HepG2 (cell line): ENCODE data around the gene RPL18. TPM values are rescaled to one million over a fixed set of nuclear protein-coding genes. Genes with fewer than 3 reads are reported as not detected.
A peak's percentile ranks its signal among the peaks of the same experiment; 100 is the strongest.

Source experiments
- HIC2 ChIP-seq: sonication (generic); formaldehyde crosslinking; IDR thresholded peaks from 2 replicates; pipeline ENCODE4 v1.9.0; 2022; ENCODE audit warnings: low read depth, missing genetic modification reagents
- HMG20A ChIP-seq: IDR thresholded peaks from 2 replicates; pipeline ENCODE4 v1.6.1; 2016; ENCODE audit warnings: borderline replicate concordance
- HNF4G ChIP-seq, 2 experiments: sonication (generic) in 1 of 2; formaldehyde crosslinking in 1 of 2; IDR thresholded peaks; 2 replicates each; pipeline versions ENCODE4 v1.4.0 to v1.6.1; 2011 to 2020; ENCODE audit warnings: borderline replicate concordance in 2 of 2, low read depth in 2 of 2, mild to moderate bottlenecking in 2 of 2, low read length in 1 of 2, missing genetic modification reagents in 1 of 2, moderate library complexity in 1 of 2
- NAIF1 ChIP-seq: sonication (generic); formaldehyde crosslinking; IDR thresholded peaks from 2 replicates; pipeline ENCODE4 v1.5.0; 2020; ENCODE audit warnings: mild to moderate bottlenecking, missing genetic modification reagents, borderline replicate concordance
- RARA ChIP-seq: IDR thresholded peaks from 2 replicates; pipeline ENCODE4 v1.6.1; 2016; ENCODE audit warnings: missing genetic modification reagents, missing compliant biosample characterization
- SMAD3 ChIP-seq: sonication (generic); formaldehyde crosslinking; IDR thresholded peaks from 2 replicates; pipeline ENCODE4 v1.4.0; 2020; ENCODE audit warnings: missing genetic modification reagents
- TEAD2 ChIP-seq: sonication (generic); formaldehyde crosslinking; IDR thresholded peaks from 2 replicates; pipeline ENCODE4 v1.9.0; 2021; ENCODE audit warnings: missing genetic modification reagents
- ZBTB7B ChIP-seq: sonication (generic); formaldehyde crosslinking; IDR thresholded peaks from 2 replicates; pipeline ENCODE4 v1.4.0; 2020; ENCODE audit warnings: missing genetic modification reagents
- ZFP36L2 ChIP-seq: sonication (generic); formaldehyde crosslinking; IDR thresholded peaks from 2 replicates; pipeline ENCODE4 v1.4.0; 2020; ENCODE audit warnings: missing genetic modification reagents
- ZNF260 ChIP-seq: sonication (generic); formaldehyde crosslinking; IDR thresholded peaks from 2 replicates; pipeline ENCODE4 v1.4.0; 2020; ENCODE audit warnings: missing genetic modification reagents, low read depth, mild to moderate bottlenecking, borderline replicate concordance
- ZNF30 ChIP-seq: sonication (generic); formaldehyde crosslinking; IDR thresholded peaks from 2 replicates; pipeline ENCODE4 v1.5.0; 2020; ENCODE audit warnings: mild to moderate bottlenecking, missing genetic modification reagents
- ZNF598 ChIP-seq: sonication (generic); formaldehyde crosslinking; IDR thresholded peaks from 2 replicates; pipeline ENCODE4 v1.5.1; 2020; ENCODE audit warnings: mild to moderate bottlenecking, missing genetic modification reagents, borderline replicate concordance
- ZNF788 ChIP-seq: sonication (generic); formaldehyde crosslinking; IDR thresholded peaks from 2 replicates; pipeline ENCODE4 v1.5.0; 2020; ENCODE audit warnings: mild to moderate bottlenecking, missing genetic modification reagents, borderline replicate concordance
- ZSCAN25 ChIP-seq: sonication (generic); formaldehyde crosslinking; IDR thresholded peaks from 2 replicates; pipeline ENCODE4 v1.8.0; 2022; ENCODE audit warnings: mild to moderate bottlenecking, missing genetic modification reagents
- polyA plus RNA-seq, 8 experiments: library from polyadenylated mRNA; depleted of rRNA in 3 of 8; stranded (reverse) in 7 of 8; unstranded in 1 of 8; fragments of >200 nt; fragmentation: Illumina TruSeq in 4 of 8; extraction: Trizol in 4 of 8; gene quantifications; 2 replicates each; pipeline versions ENCODE4 v1.2.1 to v1.2.3, GENCODE V29; 2011 to 2016; ENCODE audit warnings: low read depth in 4 of 8, missing spikeins in 1 of 8, mixed read lengths in 1 of 8; ENCODE audit not compliant: insufficient read depth in 1 of 8
- total RNA-seq, 5 experiments: library from RNA; depleted of rRNA; stranded (reverse); fragments of >200 nt; fragmentation: Illumina TruSeq; extraction: Trizol; gene quantifications; 2 replicates each; pipeline ENCODE4 v1.2.3, GENCODE V29; 2016; ENCODE audit warnings: low read depth in 1 of 5
- TF ChIP-seq, protein P1 (sequence below): sonication (generic); formaldehyde crosslinking; IDR thresholded peaks from 2 replicates; pipeline ENCODE4 v1.4.0; 2020; ENCODE audit warnings: missing genetic modification reagents, mild to moderate bottlenecking, borderline replicate concordance

RPL18 gene
- total and polyA plus RNA-seq, 2 of the 13 experiments (the other 11 are each of a cell fraction or from before 2014, with no cell fraction given) = 1,485 to 1,639 TPM

GRCh38 chr19:48633148-48634035, 14.4 kb upstream of the RPL18 start (continued):
- TF ChIP-seq ZBTB7B (CRISPR knock-in tag) (no peak), RARA (CRISPR knock-in tag) (0 out of 2 replicates have a peak, but pooled peaks have one; percentile 24), ZSCAN25 (CRISPR knock-in tag) (0 out of 2 replicates have a peak, but pooled peaks have one; percentile 32), ZNF598 (CRISPR knock-in tag) (0 out of 2 replicates have a peak, but pooled peaks have one; percentile 19), SMAD3 (0 out of 2 replicates have a peak, but pooled peaks have one; percentile 8), HMG20A (CRISPR knock-in tag) (no peak), ZNF30 (CRISPR knock-in tag) (no peak), TEAD2 (CRISPR knock-in tag) (no peak), HIC2 (CRISPR knock-in tag) (no peak), ZNF260 (no peak), NAIF1 (CRISPR knock-in tag) (no peak), HNF4G (IDR thresholded peaks at IDR 0.05; ENCODE audit: borderline replicate concordance, low read depth, low read length) (peak; percentile 77), HNF4G (CRISPR knock-in tag; IDR thresholded peaks at IDR 0.05; ENCODE audit: borderline replicate concordance, low read depth) (no peak), ZFP36L2 (CRISPR knock-in tag) (no peak), ZNF788 (peak; percentile 40; the same call in 1 of the 2 replicates)
- TF ChIP-seq, protein P1, sequence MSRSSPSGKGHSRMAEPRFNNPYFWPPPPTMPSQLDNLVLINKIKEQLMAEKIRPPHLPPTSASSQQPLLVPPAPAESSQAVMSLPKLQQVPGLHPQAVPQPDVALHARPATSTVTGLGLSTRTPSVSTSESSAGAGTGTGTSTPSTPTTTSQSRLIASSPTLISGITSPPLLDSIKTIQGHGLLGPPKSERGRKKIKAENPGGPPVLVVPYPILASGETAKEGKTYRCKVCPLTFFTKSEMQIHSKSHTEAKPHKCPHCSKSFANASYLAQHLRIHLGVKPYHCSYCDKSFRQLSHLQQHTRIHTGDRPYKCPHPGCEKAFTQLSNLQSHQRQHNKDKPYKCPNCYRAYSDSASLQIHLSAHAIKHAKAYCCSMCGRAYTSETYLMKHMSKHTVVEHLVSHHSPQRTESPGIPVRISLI (CRISPR knock-in tag) = no peak
